Measurements from ENCODE around the gene METTL1.

GRCh38 chr12:57755194-57755453, 16.8 kb downstream of the METTL1 start:
- no peak for TF ChIP-seq CTCF (conservative IDR thresholded peaks at IDR 0.05; ENCODE audit: low read length)
- no peak for TF ChIP-seq EZH2phosphoT487 (IDR thresholded peaks at IDR 0.05; ENCODE audit: borderline replicate concordance)

All from Loucy (cell line).